Iris pigment epithelial cell (primary cell): ENCODE data around the gene AGBL4.
A peak's percentile ranks its signal among the peaks of the same experiment; 100 is the strongest.

Experiments used
- DNase-seq: peaks from one replicate; pipeline ENCODE4 v3.0.0-alpha.2; 2011; ENCODE audit warnings: low read depth

Gene AGBL4

GRCh38 chr1:48720929-48721328 is 1302.8 kb downstream of the AGBL4 start:
- no peak for DNase-seq

DNA sequence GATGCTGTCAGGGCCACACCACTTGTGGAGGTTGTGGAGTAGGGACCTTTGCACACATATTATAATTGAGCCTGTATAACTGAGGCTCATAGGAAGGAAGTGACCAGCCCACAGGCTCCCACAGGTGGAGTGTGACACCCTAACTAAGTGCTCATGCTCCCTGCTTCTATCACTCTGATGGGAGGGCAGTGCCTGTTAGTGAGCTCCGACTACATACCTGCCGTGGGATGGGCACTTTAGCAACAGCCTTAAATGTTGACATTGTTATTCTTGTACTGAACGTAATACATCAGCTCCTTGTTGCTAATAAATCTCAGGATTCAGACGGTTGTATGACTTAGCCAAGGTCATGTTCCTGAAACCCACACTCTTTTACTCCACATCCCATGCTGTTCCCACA is 1305.0 kb downstream of the AGBL4 start:
- DNase-seq: no peak

- DNase-seq: no peak
These were observed 1305.6 kb downstream of the AGBL4 start for GRCh38 chr1:48718116-48718630.

DNA sequence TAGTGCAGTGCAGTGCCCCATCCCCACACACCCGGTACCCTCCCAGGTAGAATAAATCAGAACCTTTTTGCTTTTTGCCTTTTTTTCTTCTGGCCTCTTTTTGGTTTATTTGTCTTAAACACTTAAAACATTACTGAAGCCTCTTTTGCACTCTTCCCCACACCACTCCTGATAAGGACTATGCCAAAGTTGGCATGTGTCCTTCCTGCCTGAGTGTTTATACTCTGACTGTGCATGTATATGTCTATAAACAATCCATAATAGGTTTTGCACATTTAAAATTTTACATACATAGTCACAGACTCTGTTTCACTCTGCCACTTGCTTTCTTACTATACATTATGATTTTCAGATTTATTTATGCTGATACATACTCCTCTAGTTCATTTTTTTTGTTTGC is 1306.7 kb downstream of the AGBL4 start:
- DNase-seq: no peak

GRCh38 chr1:48715921-48716320 is 1307.8 kb downstream of the AGBL4 start:
- DNase-seq: no peak

DNA sequence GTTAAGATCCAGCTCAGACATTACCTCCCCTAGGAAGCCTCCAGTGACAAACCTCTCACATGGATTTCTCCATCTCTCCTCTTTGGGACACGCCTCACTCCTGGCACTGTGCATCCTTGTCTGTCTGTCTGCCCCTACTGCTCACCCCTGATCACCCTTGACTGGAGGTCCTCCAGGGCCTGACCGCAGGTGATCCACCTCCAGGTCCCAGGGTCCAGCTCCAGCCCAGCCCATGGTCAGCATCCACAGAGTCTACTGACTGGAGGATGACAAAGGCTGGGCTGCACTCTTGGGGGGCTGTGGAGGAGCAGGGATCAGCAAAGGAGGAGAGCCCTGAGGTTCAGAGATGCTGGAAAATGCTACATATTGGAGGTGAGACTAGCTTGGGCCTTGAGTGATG is 1312.8 kb downstream of the AGBL4 start:
- DNase-seq: no peak

- no peak for DNase-seq
These were observed 1313.4 kb downstream of the AGBL4 start for GRCh38 chr1:48710318-48710717.

DNA sequence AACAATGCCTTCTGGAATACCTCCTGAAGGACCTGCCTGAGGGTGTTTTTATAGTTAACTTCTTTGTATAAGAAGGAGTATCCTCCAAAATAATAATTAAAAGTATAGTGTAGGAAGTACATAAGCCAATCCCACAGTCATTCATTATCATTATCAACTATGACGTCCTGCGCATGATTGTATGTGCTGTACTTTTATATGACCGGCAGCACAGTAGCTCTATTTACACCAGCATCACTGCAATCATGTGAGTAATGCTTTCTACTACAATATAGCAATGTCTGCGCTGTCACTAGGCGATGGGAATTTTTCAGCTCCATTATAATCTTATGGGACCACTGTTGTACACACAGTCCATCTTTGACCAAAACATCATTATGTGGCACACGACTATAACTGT is 1319.0 kb downstream of the AGBL4 start:
- no peak for DNase-seq

- DNase-seq: no peak
These were observed 1322.3 kb downstream of the AGBL4 start for GRCh38 chr1:48701445-48701844.

DNA sequence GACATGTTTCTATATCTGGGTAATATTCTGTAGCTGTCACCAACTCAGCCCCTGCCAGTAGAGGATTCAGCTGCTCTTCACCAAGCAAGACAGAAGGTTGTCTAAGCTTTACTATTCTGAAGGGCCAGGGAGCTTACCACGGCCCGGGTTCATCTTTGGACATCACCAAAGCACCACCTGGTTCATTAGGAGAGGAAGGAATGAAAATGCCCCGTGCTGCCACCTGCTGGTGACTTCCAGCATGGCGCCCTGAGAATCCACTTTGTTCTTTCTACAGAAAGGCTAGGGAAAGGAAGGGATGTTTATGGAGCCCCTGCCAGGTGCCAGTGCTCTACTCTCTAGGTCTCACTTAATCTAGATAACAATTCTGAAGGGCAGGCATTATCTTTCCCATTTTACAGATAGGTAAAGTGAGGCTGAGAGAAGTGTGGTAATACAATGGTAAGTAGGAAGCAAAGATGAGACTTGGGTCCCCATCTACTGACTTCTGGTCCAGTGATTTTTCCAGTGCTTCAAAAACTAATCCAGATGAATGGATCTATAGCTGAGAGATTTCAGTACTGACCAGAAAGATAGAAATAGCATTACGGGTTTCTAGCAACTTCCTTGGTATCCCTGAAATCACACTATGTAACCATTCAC is 1326.6 kb downstream of the AGBL4 start:
- peak; percentile 19 for DNase-seq

DNA sequence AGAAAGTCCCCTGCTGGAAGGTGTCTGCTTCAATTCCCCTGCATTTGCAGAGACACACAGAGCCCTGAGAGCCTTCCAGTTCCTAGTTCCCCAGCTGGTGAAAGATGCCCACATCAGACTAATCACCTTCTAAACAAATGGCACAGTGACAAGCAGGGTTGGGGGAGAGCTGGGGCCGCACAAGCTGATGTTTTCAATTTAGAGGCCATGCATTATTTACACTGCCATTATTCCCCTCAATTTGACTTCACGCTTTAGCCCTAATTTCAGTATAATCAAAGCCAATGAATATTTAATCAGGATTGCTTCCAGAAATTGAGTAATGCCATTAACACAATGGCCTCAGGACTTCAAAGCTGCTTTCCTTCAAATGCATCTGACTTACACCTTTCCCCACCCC is 1328.6 kb downstream of the AGBL4 start:
- DNase-seq: no peak

- DNase-seq: no peak
These were observed 1330.0 kb downstream of the AGBL4 start for GRCh38 chr1:48693674-48694320.

- DNase-seq: no peak
These were observed 1330.6 kb downstream of the AGBL4 start for GRCh38 chr1:48693180-48693579.

- DNase-seq: no peak
These were observed 1331.5 kb downstream of the AGBL4 start for GRCh38 chr1:48692235-48692634.

GRCh38 chr1:48691429-48692001 is 1332.2 kb downstream of the AGBL4 start:
- DNase-seq: no peak

- DNase-seq: peak; percentile 9
These were observed 1335.5 kb downstream of the AGBL4 start for GRCh38 chr1:48688102-48688760.

DNA sequence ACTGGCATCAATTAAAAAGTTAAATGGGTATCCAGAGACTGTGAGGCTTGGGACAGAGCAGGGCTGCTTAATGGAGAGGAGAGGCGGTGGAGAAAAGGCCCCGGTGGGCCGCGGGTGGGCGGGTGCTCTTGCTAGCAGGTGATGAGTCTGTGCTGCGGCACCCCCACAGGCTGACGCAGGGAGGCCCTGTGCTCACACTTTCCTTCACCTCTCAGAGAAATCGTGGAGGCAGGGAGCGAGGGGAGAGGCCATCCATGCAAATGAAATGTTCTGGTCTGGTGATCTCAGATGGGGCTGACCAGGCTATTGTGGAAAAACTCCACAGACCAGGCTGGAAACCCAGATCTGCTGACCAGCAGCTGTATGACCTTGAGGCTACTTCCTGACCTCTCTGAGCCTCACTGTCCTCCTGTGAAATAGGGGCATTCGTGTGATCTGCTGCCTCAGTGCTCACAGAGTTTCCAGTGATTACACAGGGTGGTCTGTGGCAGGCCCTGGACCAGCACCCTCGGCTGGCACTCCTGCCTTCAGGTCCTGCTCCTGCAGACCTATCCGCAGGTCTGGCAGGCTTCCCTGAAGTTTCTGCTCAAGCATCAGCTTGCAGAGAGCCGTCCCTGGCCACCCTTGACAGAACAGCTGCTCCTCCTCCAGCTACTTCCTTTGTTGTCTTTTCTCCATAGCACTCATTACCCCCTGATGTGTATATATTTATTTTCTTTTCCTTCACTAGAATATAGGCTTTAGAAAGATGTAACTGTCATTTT is 1336.3 kb downstream of the AGBL4 start:
- peak; percentile 5 for DNase-seq

- no peak for DNase-seq
These were observed 1337.6 kb downstream of the AGBL4 start for GRCh38 chr1:48686159-48686558.

GRCh38 chr1:48684381-48684780 is 1339.4 kb downstream of the AGBL4 start:
- no peak for DNase-seq

GRCh38 chr1:48683839-48684238 is 1339.9 kb downstream of the AGBL4 start:
- DNase-seq: no peak

DNA sequence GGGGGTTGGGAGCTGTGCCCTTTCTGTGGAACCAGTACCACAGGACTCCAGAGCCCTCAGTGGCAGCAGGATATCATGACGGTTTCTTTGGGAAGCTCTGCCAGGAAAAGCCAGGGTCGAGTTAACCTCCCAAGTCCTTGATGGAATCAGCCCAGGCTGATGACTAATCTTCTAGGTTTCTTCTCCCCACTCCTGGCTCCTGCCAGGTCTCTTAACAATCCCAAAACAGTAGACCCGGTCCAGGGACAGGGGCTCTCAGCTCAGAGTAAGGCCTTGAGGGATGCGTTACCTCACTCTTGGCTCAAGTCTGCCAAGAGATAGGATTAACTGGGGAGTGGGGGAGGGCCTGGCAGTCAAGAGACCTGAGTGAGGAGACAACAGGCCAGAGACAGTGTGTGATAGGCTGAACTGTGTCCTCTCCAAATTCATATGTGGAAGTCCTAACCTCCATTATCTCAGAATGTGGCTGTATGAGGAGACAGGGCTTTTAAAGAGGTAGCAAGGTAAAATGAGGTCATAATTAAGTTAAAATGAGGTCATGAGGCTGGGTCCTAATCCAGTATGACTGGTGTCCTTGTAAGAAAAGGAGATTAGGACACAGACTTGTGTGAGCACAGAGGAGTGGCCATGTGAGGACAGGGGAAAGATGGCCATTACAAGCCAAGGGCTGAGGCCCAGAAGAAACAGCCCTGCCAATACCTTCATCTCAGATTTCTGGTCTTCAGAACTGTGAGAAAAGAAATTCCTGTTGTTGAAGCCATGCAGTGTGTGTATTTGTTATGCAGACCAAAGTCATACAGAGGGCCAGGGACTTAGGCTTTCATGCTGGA is 1342.1 kb downstream of the AGBL4 start:
- DNase-seq: no peak
